Activated T-helper 1 cell treated with anti-CD3 and anti-CD28 coated beads, Interleukin-12 subunit alpha, Interleukin-12 subunit beta, Interleukin-2, Interleukin-4 antibody, amounts not matched to agents 30 ng/mL and 10 ng/mL and 1 ng/mL, durations not matched to agents 14 hours and 24 hours and 36 hours (primary cell): Measurements from ENCODE around the gene SSTR3. TPM values are rescaled to one million over a fixed set of nuclear protein-coding genes. Genes with fewer than 3 reads are reported as not detected.

Source experiments
- DNase-seq: peaks from one replicate; pipeline ENCODE4 v3.0.0; 2021; ENCODE audit warnings: low spot score
- H3K27ac Mint-ChIP-seq: one replicate; pipeline ENCODE4 v1.8.0; 2021; ENCODE audit warnings: mild to moderate bottlenecking, mixed read lengths
- H3K27me3 Mint-ChIP-seq: one replicate; pipeline ENCODE4 v1.8.0; 2022; ENCODE audit warnings: mild to moderate bottlenecking, moderate library complexity, mixed read lengths; ENCODE audit not compliant: insufficient read depth
- H3K36me3 Mint-ChIP-seq: one replicate; pipeline ENCODE4 v1.8.0; 2021; ENCODE audit warnings: low read depth, mixed read lengths
- H3K4me1 Mint-ChIP-seq: one replicate; pipeline ENCODE4 v1.8.0; 2021; ENCODE audit warnings: low read depth, mixed read lengths
- H3K4me3 Mint-ChIP-seq: one replicate; pipeline ENCODE4 v1.8.0; 2021; ENCODE audit warnings: mild to moderate bottlenecking, moderate library complexity, mixed read lengths
- H3K9me3 Mint-ChIP-seq: one replicate; pipeline ENCODE4 v1.8.0; 2021; ENCODE audit warnings: mixed read lengths
- intact Hi-C: fragments of 100-400 bp; cut with micrococcal nuclease; formaldehyde crosslinking; loops from one replicate; pipeline ENCODE4 v1.15.1; 2024
- total RNA-seq: library from RNA; stranded (reverse); gene quantifications from 2 replicates; pipeline ENCODE4 v1.2.3, GENCODE V29; 2022

The SSTR3 gene
- total RNA-seq, 1 donor from 2014 or later: 2.3 TPM

GRCh38 chr22:37199103-37199759 is 13.0 kb downstream of the SSTR3 start:
- peak overlapping the region; percentile 83 for H3K4me3 Mint-ChIP-seq
- H3K27ac Mint-ChIP-seq: peak overlapping the region; percentile 87
- H3K36me3 Mint-ChIP-seq: peaks cover 2% of the 10 kb centered on the region
- H3K27me3 Mint-ChIP-seq: no peaks in the 10 kb centered on the region
- peaks cover 38% of the 10 kb centered on the region for H3K4me1 Mint-ChIP-seq
- intact Hi-C loops: loop anchor here (1.0 to 2.0 kb wide), 11 partner anchors 20 to 423 kb away; partner anchors contain the start of genes IFT27 and IL2RB
- no peaks in the 10 kb centered on the region for H3K9me3 Mint-ChIP-seq
- peak; percentile 99 for DNase-seq

GRCh38 chr22:37198258-37199102 is 13.8 kb downstream of the SSTR3 start:
- H3K4me1 Mint-ChIP-seq: peaks cover 46% of the 10 kb centered on the region
- no peaks in the 10 kb centered on the region for H3K9me3 Mint-ChIP-seq
- peak overlapping the region; percentile 83 for H3K4me3 Mint-ChIP-seq
- H3K27ac Mint-ChIP-seq: peak overlapping the region; percentile 87
- peaks cover 5% of the 10 kb centered on the region for H3K36me3 Mint-ChIP-seq
- DNase-seq: peak; percentile 82
- no peaks in the 10 kb centered on the region for H3K27me3 Mint-ChIP-seq
- intact Hi-C loops: loop anchor here (1.0 to 2.0 kb wide), 14 partner anchors 21 to 422 kb away; partner anchors contain the start of genes IFT27 and IL2RB

- Mint-ChIP-seq H3K4me3 (peak overlapping the region; percentile 83), H3K36me3 (peaks cover 5% of the 10 kb centered on the region), H3K4me1 (peaks cover 54% of the 10 kb centered on the region), H3K27me3 (no peaks in the 10 kb centered on the region), H3K9me3 (no peaks in the 10 kb centered on the region), H3K27ac (peak overlapping the region; percentile 87)
- intact Hi-C loops: loop anchor here (1.0 to 2.0 kb wide), 5 partner anchors 31 to 341 kb away; no protein-coding TSS in a partner anchor
- DNase-seq: no peak
These were observed 14.6 kb downstream of the SSTR3 start for GRCh38 chr22:37197451-37198257.

- intact Hi-C loops: no loop called here
- peaks cover 4% of the 10 kb centered on the region for H3K9me3 Mint-ChIP-seq
- no peaks in the 10 kb centered on the region for H3K27me3 Mint-ChIP-seq
- H3K4me1 Mint-ChIP-seq: peaks cover 53% of the 10 kb centered on the region
- no peak for DNase-seq
- H3K27ac Mint-ChIP-seq: no peak overlapping the region
- H3K36me3 Mint-ChIP-seq: peaks cover 5% of the 10 kb centered on the region
- peak overlapping the region; percentile 83 for H3K4me3 Mint-ChIP-seq
These were observed 15.5 kb downstream of the SSTR3 start for GRCh38 chr22:37196539-37197450.

- DNase-seq: no peak
- no peak overlapping the region for H3K4me3 Mint-ChIP-seq
- peaks cover 50% of the 10 kb centered on the region for H3K4me1 Mint-ChIP-seq
- no peak overlapping the region for H3K27ac Mint-ChIP-seq
- intact Hi-C loops: no loop called here
- peaks cover 4% of the 10 kb centered on the region for H3K9me3 Mint-ChIP-seq
- peaks cover 5% of the 10 kb centered on the region for H3K36me3 Mint-ChIP-seq
- H3K27me3 Mint-ChIP-seq: no peaks in the 10 kb centered on the region
These were observed 16.4 kb downstream of the SSTR3 start for GRCh38 chr22:37195921-37196320.

- peaks cover 4% of the 10 kb centered on the region for H3K9me3 Mint-ChIP-seq
- peaks cover 50% of the 10 kb centered on the region for H3K4me1 Mint-ChIP-seq
- peaks cover 9% of the 10 kb centered on the region for H3K36me3 Mint-ChIP-seq
- intact Hi-C loops: no loop called here
- H3K4me3 Mint-ChIP-seq: no peak overlapping the region
- H3K27ac Mint-ChIP-seq: peak overlapping the region; percentile 81
- H3K27me3 Mint-ChIP-seq: no peaks in the 10 kb centered on the region
- no peak for DNase-seq
These were observed 17.5 kb downstream of the SSTR3 start for GRCh38 chr22:37194750-37195149.

- Mint-ChIP-seq H3K27me3 (no peaks in the 10 kb centered on the region), H3K9me3 (peaks cover 4% of the 10 kb centered on the region), H3K36me3 (peaks cover 13% of the 10 kb centered on the region), H3K4me3 (peak overlapping the region; percentile 59), H3K27ac (peak overlapping the region; percentile 81), H3K4me1 (peaks cover 58% of the 10 kb centered on the region)
- intact Hi-C loops: no loop called here
- peak; percentile 49 for DNase-seq
These were observed 18.6 kb downstream of the SSTR3 start for GRCh38 chr22:37193629-37194191.

GRCh38 chr22:37192741-37193140 is 19.5 kb downstream of the SSTR3 start:
- Mint-ChIP-seq H3K27me3 (no peaks in the 10 kb centered on the region), H3K27ac (no peak overlapping the region), H3K36me3 (peaks cover 13% of the 10 kb centered on the region), H3K9me3 (peaks cover 4% of the 10 kb centered on the region), H3K4me3 (no peak overlapping the region), H3K4me1 (peaks cover 54% of the 10 kb centered on the region)
- no peak for DNase-seq
- intact Hi-C loops: no loop called here

GRCh38 chr22:37192204-37192603 is 20.1 kb downstream of the SSTR3 start:
- no peak for DNase-seq
- Mint-ChIP-seq H3K27ac (no peak overlapping the region), H3K4me3 (no peak overlapping the region), H3K9me3 (peaks cover 4% of the 10 kb centered on the region), H3K27me3 (no peaks in the 10 kb centered on the region), H3K4me1 (peaks cover 56% of the 10 kb centered on the region), H3K36me3 (peaks cover 11% of the 10 kb centered on the region)
- intact Hi-C loops: no loop called here

GRCh38 chr22:37190262-37190780 is 22.0 kb downstream of the SSTR3 start:
- peaks cover 56% of the 10 kb centered on the region for H3K4me1 Mint-ChIP-seq
- no peak overlapping the region for H3K27ac Mint-ChIP-seq
- intact Hi-C loops: no loop called here
- H3K36me3 Mint-ChIP-seq: peaks cover 11% of the 10 kb centered on the region
- no peak for DNase-seq
- H3K27me3 Mint-ChIP-seq: no peaks in the 10 kb centered on the region
- no peak overlapping the region for H3K4me3 Mint-ChIP-seq
- H3K9me3 Mint-ChIP-seq: peaks cover 4% of the 10 kb centered on the region

- H3K27me3 Mint-ChIP-seq: no peaks in the 10 kb centered on the region
- peaks cover 9% of the 10 kb centered on the region for H3K36me3 Mint-ChIP-seq
- peaks cover 4% of the 10 kb centered on the region for H3K9me3 Mint-ChIP-seq
- no peak overlapping the region for H3K4me3 Mint-ChIP-seq
- no peak for DNase-seq
- peaks cover 43% of the 10 kb centered on the region for H3K4me1 Mint-ChIP-seq
- intact Hi-C loops: no loop called here
- H3K27ac Mint-ChIP-seq: peak overlapping the region; percentile 27
These were observed 23.3 kb downstream of the SSTR3 start for GRCh38 chr22:37188901-37189466.
